Measurements from ENCODE around the gene DGLUCY. TPM values are rescaled to one million over a fixed set of nuclear protein-coding genes. Genes with fewer than 3 reads are reported as not detected.
A peak's percentile ranks its signal among the peaks of the same experiment; 100 is the strongest.
"Not testable (repeated sequence)": the region's sequence is repeated elsewhere in the genome, so short reads cannot be mapped to it uniquely, and the experiment has no call there.

DGLUCY gene
- total RNA-seq, 2 donors from 2014 or later, result 73.8 to 88.7 TPM

- peaks cover 40% of the 10 kb centered on the region for H3K4me1 Mint-ChIP-seq
- no peaks in the 10 kb centered on the region for H3K27me3 Mint-ChIP-seq
- peak; percentile 53 for ATAC-seq (replicated peaks)
- H3K9me3 Mint-ChIP-seq, result no peaks in the 10 kb centered on the region
- H3K36me3 Mint-ChIP-seq (ENCODE audit: low read depth), result peaks cover 4% of the 10 kb centered on the region
- H3K27ac Mint-ChIP-seq, result peak overlapping the region; percentile 55
- peak overlapping the region; percentile 54 for H3K4me3 Mint-ChIP-seq
Measured at GRCh38 chr14:91258011-91258618, 144.2 kb downstream of the DGLUCY start.

DNA sequence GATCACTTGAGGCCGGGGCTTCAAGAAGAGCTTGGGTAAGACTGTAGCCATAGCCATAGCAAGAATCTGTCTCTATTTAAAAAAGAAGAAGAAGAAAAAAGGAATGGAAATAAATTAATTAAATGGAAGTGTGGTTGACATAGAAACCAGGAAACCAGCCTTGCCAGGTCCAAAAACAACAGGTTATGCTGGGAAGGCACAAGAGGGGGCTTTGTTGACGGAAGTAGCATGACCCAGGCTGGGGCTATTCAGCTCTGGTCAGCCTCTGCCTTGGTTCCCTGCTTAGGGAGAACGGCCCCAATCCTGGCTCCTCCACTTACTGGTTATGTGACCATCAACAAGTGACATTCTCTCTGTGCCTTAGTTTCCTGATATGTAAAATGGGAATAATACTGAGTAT lies 145.0 kb downstream of the DGLUCY start:
- peaks cover 47% of the 10 kb centered on the region for H3K4me1 Mint-ChIP-seq
- peak overlapping the region; percentile 55 for H3K27ac Mint-ChIP-seq
- no peak for ATAC-seq (replicated peaks)

GRCh38 chr14:91261115-91261514 lies 147.2 kb downstream of the DGLUCY start:
- ATAC-seq (replicated peaks), result peak; percentile 74
- no peaks in the 10 kb centered on the region for H3K27me3 Mint-ChIP-seq
- H3K27ac Mint-ChIP-seq, result peak overlapping the region; percentile 71
- peaks cover 39% of the 10 kb centered on the region for H3K4me1 Mint-ChIP-seq
- H3K36me3 Mint-ChIP-seq (ENCODE audit: low read depth), result peaks cover 4% of the 10 kb centered on the region
- H3K4me3 Mint-ChIP-seq, result peak overlapping the region; percentile 7
- H3K9me3 Mint-ChIP-seq, result no peaks in the 10 kb centered on the region

More for the DNA sequence above, 145.0 kb downstream of the DGLUCY start:
- Mint-ChIP-seq H3K4me3 (peak overlapping the region; percentile 54), H3K9me3 (no peaks in the 10 kb centered on the region), H3K36me3 (ENCODE audit: low read depth) (peaks cover 4% of the 10 kb centered on the region), H3K27me3 (no peaks in the 10 kb centered on the region)

DNA sequence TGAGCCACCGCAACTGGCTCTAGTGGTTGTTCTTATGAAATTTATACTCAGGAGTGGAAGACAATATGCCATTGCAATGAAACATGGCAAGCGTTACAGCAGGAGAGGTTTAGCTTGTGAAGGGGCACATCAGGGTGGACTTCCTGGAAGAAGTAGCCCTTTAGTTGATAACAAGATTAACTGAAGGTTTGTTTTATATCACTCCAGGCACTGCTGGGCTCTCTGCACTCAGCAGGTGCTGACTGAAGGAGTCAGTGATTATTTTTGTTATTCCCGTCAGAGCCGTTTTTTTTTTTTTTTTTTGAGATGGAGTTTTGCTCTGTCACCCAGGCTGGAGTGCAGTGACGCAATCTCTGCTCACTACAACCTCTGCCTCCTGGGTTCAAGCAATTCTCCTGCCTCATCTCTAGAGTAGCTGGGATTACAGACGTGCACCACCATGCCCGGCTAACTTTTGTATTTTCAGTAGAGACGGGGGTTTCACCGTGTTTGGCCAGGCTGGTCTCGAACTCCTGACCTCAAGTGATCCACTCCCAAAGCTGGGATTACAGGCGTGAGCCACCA lies 148.2 kb downstream of the DGLUCY start:
- Mint-ChIP-seq H3K27ac (peak overlapping the region; percentile 71), H3K9me3 (no peaks in the 10 kb centered on the region), H3K4me3 (no peak overlapping the region), H3K27me3 (no peaks in the 10 kb centered on the region), H3K36me3 (ENCODE audit: low read depth) (peaks cover 4% of the 10 kb centered on the region), H3K4me1 (peaks cover 39% of the 10 kb centered on the region)
- no peak for ATAC-seq (replicated peaks)

DNA sequence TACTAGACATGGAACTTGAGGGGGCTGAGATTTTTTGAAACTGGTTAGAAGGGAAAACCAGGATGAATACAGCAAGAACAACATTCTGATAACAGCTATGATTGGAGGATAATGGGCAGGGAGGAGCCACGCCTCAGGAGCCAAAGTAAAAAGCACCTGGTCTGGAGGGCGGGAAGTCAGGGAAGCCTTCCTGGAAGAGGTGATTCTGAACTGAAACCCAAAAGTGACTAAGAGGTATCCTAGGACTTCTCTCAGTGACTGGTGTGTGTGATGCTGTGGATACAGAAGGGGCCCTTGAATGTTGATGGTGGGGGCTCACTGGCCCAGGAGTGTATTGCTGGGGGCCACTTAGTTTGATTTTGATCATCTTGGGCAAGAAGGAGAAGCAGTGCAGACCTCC lies 149.5 kb downstream of the DGLUCY start:
- Mint-ChIP-seq H3K27me3 (no peaks in the 10 kb centered on the region), H3K4me1 (peaks cover 31% of the 10 kb centered on the region), H3K9me3 (no peaks in the 10 kb centered on the region), H3K4me3 (peak overlapping the region; percentile 65), H3K36me3 (ENCODE audit: low read depth) (peaks cover 4% of the 10 kb centered on the region), H3K27ac (peak overlapping the region; percentile 84)
- ATAC-seq (replicated peaks), result peak; percentile 22

- no peaks in the 10 kb centered on the region for H3K27me3 Mint-ChIP-seq
- peaks cover 33% of the 10 kb centered on the region for H3K4me1 Mint-ChIP-seq
- H3K36me3 Mint-ChIP-seq (ENCODE audit: low read depth), result peaks cover 11% of the 10 kb centered on the region
- no peaks in the 10 kb centered on the region for H3K9me3 Mint-ChIP-seq
- peak overlapping the region; percentile 65 for H3K4me3 Mint-ChIP-seq
- peak overlapping the region; percentile 84 for H3K27ac Mint-ChIP-seq
- peak; percentile 56 for ATAC-seq (replicated peaks)
Measured at GRCh38 chr14:91264151-91265150, 150.6 kb downstream of the DGLUCY start.

DNA sequence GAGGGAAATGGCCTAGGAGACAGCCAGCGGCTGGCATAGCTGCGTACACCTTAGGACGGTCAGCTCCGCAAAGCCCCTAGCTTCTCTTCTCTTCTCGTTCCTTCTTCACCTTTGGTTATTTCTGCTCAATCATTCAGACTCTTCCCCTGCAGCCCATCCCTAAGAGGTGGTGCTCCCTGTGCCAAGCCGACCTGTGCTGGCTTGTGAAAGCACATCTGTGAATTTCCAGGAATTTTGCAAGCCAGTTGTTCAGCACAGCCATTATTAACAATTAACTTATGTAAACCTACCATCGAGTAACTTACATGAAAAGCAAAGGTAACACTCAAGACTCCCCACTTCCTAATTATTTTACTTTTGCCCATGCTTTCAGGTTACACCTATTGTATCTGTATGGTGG lies 151.5 kb downstream of the DGLUCY start:
- peak overlapping the region; percentile 65 for H3K4me3 Mint-ChIP-seq
- no peak overlapping the region for H3K27ac Mint-ChIP-seq
- H3K9me3 Mint-ChIP-seq, result no peaks in the 10 kb centered on the region
- no peak for ATAC-seq (replicated peaks)
- H3K36me3 Mint-ChIP-seq (ENCODE audit: low read depth), result peaks cover 19% of the 10 kb centered on the region
- H3K27me3 Mint-ChIP-seq, result no peaks in the 10 kb centered on the region
- H3K4me1 Mint-ChIP-seq, result peaks cover 35% of the 10 kb centered on the region

- H3K27me3 Mint-ChIP-seq; H3K4me3 Mint-ChIP-seq; H3K9me3 Mint-ChIP-seq; ATAC-seq (replicated peaks); H3K27ac Mint-ChIP-seq: not testable (repeated sequence)
- Mint-ChIP-seq H3K36me3 (ENCODE audit: low read depth) (peaks cover 21% of the 10 kb centered on the region), H3K4me1 (peaks cover 27% of the 10 kb centered on the region)
Measured at GRCh38 chr14:91266276-91266675, 152.4 kb downstream of the DGLUCY start.

GRCh38 chr14:91267965-91268437 lies 154.1 kb downstream of the DGLUCY start:
- H3K27me3 Mint-ChIP-seq, result no peaks in the 10 kb centered on the region
- H3K9me3 Mint-ChIP-seq, result no peaks in the 10 kb centered on the region
- H3K4me3 Mint-ChIP-seq, result no peak overlapping the region
- ATAC-seq (replicated peaks), result no peak
- peak overlapping the region; percentile 6 for H3K27ac Mint-ChIP-seq
- H3K36me3 Mint-ChIP-seq (ENCODE audit: low read depth), result peaks cover 37% of the 10 kb centered on the region
- H3K4me1 Mint-ChIP-seq, result peaks cover 23% of the 10 kb centered on the region

- Mint-ChIP-seq H3K27ac (peak overlapping the region; percentile 82), H3K27me3 (no peaks in the 10 kb centered on the region), H3K36me3 (ENCODE audit: low read depth) (peaks cover 48% of the 10 kb centered on the region), H3K4me1 (peaks cover 15% of the 10 kb centered on the region), H3K9me3 (no peaks in the 10 kb centered on the region), H3K4me3 (no peak overlapping the region)
- ATAC-seq (replicated peaks), result no peak
Measured at GRCh38 chr14:91269076-91269991, 155.5 kb downstream of the DGLUCY start.

DNA sequence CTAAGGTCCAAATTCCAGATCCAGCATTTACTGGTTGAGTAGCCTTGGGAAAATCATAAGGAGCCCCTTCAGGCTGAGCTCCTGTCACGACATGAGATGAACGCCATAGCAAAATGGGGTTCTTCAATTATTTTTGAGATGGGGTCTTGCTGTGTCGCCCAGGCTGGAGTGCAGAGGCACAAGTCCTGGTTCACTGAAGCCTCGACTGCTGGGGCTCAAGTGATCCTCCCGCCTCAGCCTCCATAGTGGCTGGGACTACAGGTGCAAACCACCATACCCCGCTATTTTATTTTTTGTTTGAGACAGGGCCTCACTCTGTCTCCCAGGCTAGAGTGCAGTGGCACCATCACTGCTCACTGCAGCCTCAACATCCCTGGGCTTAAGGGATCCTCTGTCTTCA lies 156.3 kb downstream of the DGLUCY start:
- Mint-ChIP-seq H3K27me3 (no peaks in the 10 kb centered on the region), H3K36me3 (ENCODE audit: low read depth) (peaks cover 56% of the 10 kb centered on the region)
- ATAC-seq (replicated peaks), result no peak

DNA sequence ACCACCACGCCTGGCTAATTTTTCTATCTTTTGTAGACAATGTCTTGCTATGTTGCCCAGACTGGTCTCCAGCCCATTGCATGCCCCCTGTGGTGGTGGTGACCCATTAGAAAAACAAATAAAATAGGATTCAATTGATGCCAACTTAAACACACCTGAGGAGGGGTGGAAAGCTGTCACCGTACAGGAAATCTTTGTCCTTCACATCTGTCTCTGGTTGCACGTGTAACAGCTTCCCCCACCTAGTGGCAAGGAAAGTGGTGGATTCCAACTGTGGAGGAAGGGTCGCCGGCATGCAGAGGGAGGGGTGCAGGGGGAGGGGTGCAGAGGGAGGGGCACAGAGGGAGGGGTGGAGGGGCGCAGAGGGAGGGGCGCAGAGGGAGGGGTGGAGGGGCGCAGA lies 156.7 kb downstream of the DGLUCY start:
- peaks cover 60% of the 10 kb centered on the region for H3K36me3 Mint-ChIP-seq (ENCODE audit: low read depth)

More for the DNA sequence above, 156.3 kb downstream of the DGLUCY start:
- H3K4me3 Mint-ChIP-seq, result no peak overlapping the region
- peak overlapping the region; percentile 82 for H3K27ac Mint-ChIP-seq
- H3K4me1 Mint-ChIP-seq, result peaks cover 15% of the 10 kb centered on the region
- H3K9me3 Mint-ChIP-seq, result no peaks in the 10 kb centered on the region

DNA sequence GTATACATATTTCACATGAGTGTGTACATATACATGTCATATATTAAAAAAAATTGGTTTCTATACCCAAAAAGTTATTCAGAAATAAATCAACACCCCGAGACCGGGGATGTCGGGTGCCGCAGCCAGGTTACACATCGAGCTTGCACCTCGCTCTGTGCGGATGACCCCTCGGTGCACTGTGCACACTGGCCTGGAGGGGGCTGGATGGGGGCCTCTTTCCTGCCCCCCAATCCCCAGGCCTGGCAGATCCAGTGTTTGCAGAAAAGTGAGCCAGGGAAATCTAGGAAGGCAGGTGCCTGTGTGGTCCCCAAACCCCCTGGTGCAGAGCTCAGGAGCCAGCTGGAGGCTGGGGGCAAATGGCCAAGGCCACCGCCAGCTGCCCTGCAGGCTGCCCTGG lies 157.8 kb downstream of the DGLUCY start:
- H3K4me1 Mint-ChIP-seq, result peaks cover 11% of the 10 kb centered on the region
- no peak overlapping the region for H3K4me3 Mint-ChIP-seq
- H3K36me3 Mint-ChIP-seq (ENCODE audit: low read depth), result peaks cover 68% of the 10 kb centered on the region
- ATAC-seq (replicated peaks), result no peak
- H3K9me3 Mint-ChIP-seq, result no peaks in the 10 kb centered on the region
- no peak overlapping the region for H3K27ac Mint-ChIP-seq
- no peaks in the 10 kb centered on the region for H3K27me3 Mint-ChIP-seq

More for the DNA sequence above, 156.7 kb downstream of the DGLUCY start:
- peaks cover 15% of the 10 kb centered on the region for H3K4me1 Mint-ChIP-seq
- ATAC-seq (replicated peaks), result no peak
- no peaks in the 10 kb centered on the region for H3K27me3 Mint-ChIP-seq
- H3K27ac Mint-ChIP-seq, result peak overlapping the region; percentile 82
- no peak overlapping the region for H3K4me3 Mint-ChIP-seq
- H3K9me3 Mint-ChIP-seq, result no peaks in the 10 kb centered on the region
